Measurements from ENCODE around the gene KIF3C. TPM values are rescaled to one million over a fixed set of nuclear protein-coding genes. Genes with fewer than 3 reads are reported as not detected.
"Not testable (repeated sequence)": the region's sequence is repeated elsewhere in the genome, so short reads cannot be mapped to it uniquely, and the experiment has no call there.

Gene KIF3C
- total RNA-seq, 1 donor from 2014 or later, result 8.6 TPM

DNA sequence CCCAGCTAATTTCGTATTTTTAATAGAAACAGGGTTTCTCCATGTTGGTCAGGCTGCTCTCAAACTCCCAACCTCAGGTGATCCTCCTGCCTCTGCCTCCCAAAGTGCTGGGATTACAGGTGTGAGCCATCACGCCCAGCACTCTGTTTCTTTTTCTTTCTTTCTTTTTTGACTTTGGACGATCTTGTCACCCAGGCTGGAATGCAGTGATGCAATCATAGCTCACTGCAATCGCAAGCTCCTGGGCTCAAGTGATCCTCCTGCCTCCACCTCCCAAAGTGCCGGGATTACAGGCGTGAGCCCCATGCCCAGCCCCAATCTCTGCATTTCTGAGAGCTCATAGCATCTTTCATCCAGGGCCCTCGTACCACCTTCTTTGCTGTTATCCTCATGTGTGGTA, 17.1 kb upstream of the KIF3C start:
- DNase-seq (ENCODE audit: low read depth), result not testable (repeated sequence)

DNA sequence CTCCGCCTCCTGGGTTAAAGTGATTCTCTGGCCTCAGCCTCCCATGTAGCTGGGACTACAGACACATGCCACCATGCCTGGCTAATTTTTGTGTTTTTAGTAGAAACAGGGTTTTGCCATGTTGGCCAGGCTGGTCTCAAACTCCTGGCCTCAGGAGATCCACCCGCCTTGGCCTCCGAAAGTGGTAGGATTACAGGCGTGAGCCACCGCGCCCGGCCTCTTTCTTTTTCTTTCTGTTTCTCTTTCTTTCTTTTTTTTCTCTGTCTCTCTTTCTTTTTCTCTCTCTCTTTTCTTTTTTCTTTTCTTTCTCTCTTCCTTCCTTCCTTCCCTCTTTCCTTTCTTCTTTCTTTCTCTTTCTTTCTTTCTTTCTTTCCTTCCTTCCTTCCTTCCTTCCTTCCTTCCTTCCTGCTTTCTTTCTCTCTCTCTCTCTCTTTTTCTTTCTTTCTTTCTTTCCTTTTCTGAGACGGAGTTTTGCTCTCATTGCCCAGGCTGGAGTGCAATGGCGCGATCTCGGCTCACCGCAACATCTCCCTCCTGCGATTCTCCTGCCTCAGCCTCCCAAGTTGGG, 16.6 kb upstream of the KIF3C start:
- not testable (repeated sequence) for DNase-seq (ENCODE audit: low read depth)

DNA sequence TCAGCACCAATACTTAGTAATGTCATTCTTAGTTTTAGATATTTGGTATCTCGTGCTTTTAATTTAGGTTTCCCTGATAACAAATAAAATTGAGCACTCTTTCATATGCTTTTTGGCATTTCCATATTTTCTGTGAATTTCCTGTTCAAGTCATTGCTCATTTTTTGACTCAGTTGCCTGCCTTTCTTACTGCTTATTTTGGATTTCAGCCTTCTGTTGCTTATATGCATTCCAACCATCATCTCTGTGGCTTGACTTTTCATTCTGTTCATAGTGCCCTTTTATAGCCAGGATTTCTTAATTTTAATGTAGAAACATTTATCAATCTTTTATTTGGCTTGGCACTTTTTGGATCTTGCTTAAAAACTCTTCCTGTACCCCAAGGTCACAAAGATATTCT, 14.5 kb upstream of the KIF3C start:
- DNase-seq (ENCODE audit: low read depth), result no peak

DNA sequence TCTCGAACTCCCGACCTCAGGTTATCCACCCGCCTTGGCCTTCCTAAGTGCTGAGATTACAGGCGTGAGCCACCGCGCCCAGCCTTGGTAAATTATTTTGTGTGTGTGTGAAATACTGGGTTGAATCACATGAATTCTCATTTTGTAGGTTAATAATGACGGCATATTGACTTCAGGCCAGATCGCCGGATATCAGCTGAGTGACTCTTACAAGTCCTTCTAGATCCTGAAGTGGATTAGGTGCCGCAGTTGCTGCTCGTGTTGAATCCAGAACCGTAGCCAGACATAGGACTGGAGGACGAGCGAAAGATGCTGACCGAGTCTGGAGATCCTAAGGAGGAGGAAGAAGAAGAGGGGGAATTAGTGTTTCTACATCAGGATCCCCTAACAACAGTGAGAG, 12.2 kb upstream of the KIF3C start:
- no peak for DNase-seq (ENCODE audit: low read depth)

DNA sequence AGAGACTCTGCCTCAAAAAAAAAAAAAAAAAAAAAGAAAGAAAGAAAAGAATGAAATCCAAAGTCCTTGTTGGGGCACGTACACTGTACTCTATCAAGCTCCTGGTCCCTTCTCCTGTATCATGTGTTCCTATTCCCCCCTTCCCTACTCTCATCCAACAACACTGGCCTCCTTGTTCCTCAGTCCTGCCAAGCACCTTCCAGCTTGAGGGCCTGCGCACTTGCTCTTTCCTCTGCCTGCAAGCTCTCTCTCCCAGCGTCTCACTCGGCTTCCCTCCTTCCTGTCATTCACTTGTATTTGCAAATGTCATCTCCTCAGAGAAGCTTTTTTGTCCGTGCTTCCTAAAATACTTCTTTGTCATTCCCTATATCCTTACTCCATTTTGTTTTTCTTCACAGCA, 10.8 kb upstream of the KIF3C start:
- no peak for DNase-seq (ENCODE audit: low read depth)

DNA sequence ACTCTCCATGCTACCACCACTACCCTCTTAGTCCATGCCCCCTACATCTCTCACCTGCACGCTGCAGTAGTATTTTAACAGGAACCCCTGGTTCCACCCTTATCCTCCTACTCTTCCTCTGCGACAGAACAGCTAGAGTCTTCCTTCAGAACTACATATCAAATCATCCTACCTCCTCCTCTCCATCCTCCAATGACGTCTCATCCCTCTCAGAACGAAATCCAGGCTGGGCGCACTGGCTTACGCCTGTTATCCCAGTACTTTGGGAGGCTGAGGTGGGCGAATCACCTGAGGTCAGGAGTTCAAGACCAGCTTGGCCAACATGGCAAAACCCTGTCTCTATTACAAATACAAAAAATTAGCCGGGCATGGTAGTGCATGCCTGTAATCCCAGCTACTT, 10.3 kb upstream of the KIF3C start:
- DNase-seq (ENCODE audit: low read depth), result no peak

DNA sequence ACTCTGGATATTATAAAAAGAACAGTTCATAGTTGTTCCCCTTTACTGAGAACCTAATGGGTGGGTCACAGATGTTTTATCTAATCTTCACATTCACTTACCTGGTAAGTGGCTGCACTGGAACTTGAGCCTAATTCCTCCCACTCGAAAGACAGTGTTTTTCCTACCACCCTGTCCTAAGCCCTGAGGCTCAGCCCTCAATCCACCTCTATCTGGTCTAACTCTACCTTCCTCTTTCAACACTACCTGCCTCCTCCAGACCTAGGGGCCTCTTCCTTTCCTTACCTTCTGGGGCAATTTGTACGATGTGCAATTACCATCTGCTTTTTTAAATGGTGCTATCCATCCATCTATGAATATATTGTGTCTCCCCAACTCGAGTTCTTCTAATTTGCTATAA, 9.7 kb upstream of the KIF3C start:
- no peak for DNase-seq (ENCODE audit: low read depth)

DNA sequence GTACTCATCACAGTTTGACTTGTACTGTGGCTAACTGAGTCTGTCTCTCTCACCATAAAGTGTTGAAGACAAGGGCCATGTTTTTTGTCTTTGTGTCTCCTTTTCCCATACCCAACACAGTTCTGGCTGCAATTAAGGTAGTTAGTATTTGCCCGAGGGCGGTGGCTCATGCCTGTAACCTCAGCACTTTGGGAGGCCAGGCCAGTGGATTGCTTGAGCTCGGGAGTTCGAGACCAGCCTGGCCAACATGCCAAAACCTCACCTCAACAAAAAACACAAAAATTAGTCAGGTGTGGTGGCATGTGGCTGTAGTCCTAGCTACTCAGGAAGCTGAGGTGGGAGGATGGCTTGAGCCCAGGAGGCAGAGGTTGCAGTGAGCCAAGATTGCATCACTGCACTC, 6.9 kb upstream of the KIF3C start:
- no peak for DNase-seq (ENCODE audit: low read depth)

DNA sequence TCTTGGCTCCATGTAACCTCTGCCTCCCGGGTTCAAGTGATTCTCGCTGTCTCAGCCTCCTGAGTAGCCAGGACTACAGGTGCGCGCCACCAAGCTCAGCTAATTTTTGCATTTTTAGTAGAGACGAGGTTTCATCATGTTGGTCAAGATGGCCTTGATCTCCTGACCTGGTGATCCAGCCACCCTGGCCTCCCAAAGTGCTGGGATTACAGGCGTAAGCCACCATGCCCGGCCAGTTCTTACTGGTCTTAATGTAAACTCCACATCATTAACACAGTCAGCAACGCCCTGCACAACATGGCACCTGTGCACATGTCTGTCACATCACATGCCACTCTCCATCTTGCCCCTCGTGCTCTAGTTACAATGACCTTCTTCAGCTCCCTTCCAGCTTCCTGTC, 5.8 kb upstream of the KIF3C start:
- no peak for DNase-seq (ENCODE audit: low read depth)

DNA sequence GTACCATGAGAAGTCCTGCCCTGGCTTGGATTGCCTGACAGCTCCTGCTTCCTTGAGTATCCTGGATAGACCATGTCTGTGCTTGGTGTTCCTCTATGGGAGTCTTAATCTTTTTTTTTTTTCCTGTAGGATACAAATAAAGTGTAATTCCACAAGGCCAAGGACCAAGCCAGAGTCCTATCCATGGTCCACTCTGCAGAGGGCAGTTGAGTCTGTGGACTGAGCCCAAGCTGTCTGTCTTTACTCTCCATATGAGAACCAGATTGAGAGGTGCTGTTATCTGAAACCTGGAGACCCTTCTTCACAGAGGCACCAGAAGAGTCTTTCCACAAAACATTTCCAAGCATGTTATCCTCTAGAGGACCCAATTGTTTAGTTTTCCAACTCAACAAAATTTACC, 1.4 kb upstream of the KIF3C start:
- DNase-seq (ENCODE audit: low read depth), result no peak

DNA sequence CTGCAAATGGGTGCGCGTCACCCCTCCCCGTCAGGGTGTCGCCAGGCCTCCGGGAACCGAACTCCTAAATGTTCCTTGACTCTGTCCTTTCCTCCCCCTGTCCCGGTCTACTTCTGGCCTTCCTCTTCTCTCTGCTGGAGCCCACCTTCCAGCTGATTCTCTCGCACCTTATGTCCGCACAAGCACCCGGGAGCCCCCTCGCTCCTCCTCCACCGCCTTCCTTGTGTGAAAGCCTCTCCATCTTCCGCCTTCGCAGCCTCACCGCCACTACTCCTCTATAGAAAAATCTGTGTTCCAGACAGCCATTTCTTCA, 627 bp upstream of the KIF3C start:
- DNase-seq (ENCODE audit: low read depth), result no peak

DNA sequence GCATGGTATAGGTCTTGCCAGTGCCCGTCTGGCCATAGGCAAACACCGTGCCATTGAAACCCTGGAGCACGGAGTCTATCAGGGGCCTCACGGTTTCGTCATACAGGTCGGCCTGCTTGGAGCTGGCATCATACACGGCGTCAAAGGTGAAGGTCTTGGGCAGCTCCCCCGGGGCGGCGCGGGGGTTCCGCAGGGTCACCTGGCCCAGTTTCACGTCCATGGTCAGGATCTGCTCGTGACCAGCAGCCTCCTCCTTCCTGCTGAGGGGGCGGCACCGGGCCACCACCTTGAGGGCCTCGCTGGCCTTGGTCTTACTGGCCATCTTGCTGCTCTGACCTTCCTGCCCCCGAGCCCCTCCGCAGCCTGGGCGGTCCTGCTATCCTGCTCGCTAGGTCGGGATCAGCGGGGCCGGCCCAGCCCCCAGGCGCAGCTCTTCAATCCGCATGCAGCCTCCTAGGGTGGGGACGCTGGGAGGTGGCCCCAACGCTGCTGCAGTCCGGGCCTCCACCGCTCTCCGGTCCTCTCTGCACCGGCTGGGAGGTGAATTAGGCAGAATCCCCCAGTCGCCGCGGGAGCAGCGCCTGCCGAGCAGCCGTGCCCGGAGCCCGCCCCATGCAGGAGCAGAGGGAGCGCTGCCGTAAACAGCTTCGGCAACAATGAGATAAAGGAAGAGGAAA, 563 bp downstream of the KIF3C start:
- DNase-seq (ENCODE audit: low read depth), result peak; percentile 33

DNA sequence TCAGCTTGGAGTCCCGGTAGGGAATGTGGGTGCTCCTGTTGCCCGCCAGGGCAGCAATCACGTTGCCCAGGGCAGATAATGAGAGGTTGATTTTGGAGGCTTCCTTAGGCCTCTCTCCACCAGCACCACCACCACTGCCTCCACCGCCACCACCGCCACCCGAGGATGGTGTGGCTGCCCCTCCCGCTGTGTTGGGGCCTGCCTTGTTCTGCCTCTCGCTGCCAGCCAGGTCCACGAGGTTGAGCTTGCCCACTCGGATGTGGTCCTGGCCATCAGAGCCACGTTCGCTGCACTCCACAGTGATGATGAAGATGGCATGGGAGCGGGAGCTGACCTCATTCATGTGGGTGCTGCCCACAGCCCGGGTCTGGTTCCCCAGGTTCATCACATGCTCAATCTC, 1.3 kb downstream of the KIF3C start:
- DNase-seq (ENCODE audit: low read depth), result no peak

DNA sequence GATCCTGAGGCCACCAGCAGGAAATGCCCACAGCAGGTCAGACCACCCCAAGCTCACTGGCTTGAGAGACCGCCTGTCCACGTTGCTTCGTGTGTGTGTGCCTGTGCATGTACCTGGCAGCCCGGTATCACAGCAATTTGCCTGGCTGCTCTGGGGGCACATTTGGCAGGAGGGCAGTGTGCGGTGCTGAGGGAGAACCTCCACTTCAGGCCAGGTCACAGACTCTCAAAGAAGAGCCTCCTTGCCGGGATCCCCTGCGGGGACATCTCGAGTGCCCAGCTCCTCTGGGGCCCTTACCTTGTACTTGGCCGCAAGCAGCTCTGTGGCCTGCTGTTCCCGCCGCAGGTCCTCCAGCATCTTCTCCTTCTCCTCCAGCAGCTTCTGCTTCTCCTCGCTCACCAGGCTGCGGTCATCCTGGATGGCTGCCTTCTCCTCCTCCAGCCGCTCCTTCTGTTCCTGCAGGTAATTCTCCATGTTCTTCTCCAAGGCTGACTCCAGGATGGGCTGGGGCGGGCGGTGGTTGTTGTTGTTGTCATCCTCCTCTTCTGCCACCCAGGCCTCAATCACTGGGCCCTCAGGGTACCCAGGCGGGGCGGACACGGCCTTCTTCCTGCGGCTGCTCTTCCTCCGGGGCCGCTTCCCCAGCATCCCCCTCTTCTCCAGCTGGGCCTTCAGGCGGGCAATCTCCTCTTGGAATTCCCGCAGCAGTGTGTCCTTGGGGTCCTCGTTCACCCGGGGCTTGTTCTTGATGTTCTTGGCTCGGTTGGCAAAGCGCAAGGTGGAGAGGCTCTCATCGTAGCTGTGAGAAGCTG, 2.0 kb downstream of the KIF3C start:
- no peak for DNase-seq (ENCODE audit: low read depth)

DNA sequence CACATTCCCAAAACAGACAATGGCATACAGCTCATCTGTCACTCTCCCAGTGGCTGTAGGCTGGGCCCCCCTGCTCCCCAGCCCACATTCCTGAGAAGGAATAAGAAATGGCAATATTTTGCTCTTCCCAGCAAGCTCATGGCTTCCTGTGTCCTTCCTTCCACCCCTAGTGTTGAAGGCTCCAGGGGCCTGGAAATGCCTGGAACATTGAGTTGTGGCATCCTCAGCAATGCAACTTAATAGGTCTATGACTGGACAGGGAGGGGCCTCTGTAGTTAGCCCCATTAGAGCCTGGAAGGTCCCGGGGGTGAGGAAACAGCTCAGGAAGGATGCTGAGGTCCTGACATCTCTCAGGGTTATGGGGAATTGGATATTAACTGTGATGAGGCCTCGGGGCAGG, 3.3 kb downstream of the KIF3C start:
- DNase-seq (ENCODE audit: low read depth), result no peak

DNA sequence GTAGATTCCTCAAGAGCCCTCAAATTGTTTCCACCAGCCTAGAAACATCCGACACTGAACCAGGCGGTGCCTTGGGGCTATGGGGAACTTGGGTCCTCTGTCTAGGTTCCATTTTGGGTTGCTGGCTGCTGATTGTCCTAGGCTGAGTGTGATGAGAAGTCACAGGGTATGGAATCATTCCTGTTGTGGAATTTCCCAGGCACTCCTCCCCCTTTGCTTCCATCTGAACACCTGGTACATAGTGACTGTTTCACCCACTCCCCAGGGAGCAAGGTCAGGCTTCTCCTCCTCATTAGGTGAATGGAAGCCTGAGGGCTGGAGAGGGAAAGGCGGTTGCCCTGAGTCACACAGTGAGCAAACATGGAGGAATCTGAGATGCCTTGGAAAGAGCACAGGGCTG, 4.5 kb downstream of the KIF3C start:
- DNase-seq (ENCODE audit: low read depth), result no peak

DNA sequence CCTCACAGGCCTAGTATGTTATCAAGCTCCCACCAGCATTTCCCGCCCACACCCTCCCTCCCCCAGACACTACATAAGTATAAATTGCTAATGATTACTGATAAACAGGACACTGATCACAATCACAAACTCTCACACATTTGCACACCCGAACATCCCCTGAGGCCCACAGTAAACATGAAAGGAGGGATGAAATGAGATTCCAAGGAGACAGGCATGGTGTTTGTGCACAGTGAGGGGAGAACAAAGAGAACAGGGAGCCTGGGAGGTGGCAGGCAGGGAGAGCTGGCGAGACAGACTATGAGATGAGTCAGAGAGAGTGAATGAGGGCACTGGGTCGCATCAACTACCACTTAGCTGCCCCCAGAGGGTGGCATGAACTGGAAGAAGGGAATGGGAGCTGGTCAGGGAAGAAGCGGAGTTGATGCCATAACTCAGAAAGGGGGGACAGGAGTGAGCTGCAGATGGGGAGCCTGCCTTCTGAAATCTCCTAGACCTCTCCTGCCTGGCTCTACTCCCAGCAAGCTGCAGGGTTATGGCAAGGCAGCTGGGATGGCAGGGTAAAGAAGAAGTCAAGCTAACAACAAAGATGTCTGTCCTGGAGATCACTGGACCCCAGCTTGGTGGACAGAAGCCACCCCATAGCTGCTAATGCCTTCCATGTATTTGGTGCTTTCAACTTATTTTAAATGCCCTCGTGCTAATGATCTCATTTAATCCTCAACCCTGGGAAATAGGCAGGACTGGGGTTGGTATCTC, 5.1 kb downstream of the KIF3C start:
- peak; percentile 49 for DNase-seq (ENCODE audit: low read depth)

DNA sequence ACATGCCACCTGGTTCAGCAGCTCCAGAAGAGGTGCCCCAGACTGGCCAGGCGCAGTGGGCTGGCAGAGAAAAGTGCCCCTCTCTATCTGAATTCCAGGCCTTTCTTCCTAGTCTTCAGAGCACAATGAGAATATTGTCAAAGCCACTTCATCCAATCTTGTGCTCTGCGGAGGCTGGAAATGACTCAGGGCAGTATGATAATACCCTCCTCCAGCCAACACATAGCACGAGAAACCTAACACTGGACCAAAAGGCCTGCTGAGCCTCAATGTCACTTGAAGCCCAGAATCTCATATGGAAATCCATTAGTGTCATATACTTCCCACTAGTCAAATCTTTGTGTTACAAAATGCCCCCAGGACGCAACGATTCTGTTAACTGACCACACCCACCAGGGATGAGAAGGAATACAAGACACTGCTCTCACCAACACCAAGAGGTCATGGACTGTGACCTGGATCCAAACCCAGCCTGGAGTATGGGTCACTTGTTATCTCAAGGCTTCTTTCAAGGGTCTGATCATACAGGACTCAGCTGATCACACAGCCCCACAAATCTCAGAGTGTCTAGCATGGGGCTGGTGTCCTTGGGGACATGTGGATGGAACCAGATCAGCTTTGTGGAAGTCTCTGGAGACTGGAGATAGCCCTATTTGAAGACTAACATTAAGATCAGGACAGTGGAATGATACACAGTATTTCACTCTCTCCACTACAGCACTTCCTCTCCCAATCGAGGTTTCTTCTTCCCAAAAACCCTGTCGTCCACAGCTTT, 10.1 kb downstream of the KIF3C start:
- DNase-seq (ENCODE audit: low read depth), result no peak

DNA sequence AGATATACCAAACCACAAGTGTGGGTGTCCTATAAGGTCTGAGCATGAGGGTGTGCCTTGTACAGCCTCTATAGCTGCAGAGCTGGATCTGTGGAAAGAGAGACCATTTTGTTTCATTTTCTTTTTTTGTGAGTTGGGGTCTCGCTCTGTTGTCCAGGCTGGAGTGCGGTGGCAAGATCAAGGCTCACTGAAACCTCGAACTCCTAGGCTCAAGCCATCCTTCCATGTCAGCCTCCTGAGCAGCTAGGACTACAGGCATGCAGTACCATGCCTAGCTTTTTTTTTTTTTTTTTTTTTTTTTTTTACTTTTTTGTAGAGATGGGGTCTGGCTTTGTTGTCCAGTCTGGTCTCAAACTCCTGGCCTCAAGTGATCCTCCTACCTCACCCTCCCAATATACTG, 10.7 kb downstream of the KIF3C start:
- DNase-seq (ENCODE audit: low read depth), result no peak

DNA sequence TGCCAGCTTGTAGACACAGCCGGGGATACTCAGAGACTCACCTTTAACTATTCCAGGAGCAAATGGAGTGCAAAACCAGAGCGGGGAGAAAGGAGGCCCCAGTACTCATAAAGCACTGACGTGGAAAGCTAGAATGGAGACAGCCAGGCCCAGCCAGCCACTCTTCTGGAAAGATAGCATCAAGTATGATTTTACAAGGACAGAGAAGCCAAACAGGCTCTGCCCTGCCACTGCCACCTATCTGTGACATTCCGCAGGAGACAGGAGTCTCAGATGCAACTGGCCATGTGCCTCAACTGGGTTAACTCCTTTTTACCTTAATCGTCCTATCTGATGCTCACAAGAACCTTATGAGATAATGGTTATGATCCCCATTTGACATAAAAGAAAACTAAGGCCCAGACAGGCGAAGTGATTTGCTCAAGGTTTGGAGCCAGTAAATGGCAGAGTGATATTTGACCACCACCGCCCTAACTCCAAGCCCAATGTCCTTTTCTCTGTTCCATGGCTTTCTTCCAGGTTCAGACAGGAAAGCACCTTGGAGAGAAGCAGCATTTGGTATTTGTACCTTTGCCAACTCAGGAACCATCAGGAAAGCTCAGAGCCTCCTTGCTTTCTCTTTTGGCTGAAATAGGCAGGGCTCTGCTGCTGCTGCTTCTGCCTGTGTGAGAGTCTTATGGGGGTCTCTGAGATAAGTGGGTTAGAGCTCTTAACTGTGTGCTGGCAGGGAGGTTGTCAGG, 15.6 kb downstream of the KIF3C start:
- no peak for DNase-seq (ENCODE audit: low read depth)

DNA sequence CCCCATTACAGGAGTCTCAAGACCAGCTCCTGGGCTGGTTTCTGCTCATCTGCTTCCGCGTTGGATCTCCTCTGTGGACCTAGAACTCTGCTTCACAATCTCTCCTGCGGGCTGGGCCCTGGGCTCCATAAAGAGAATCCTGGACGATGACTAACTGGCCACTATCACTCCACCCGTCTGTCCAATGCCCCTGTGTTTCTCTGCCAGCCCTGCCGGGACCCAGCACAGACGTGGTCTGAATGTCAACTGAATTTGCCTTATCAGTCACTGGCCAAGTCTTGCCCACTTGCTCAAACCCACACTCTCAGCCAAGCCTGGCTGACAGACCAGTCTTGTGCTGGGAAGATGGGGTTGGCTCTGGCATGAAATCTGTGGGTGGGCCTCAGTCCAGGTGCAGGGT, 17.4 kb downstream of the KIF3C start:
- DNase-seq (ENCODE audit: low read depth), result peak; percentile 52
